ENCODE measurements around the gene MEIS2. TPM values are rescaled to one million over a fixed set of nuclear protein-coding genes. Genes with fewer than 3 reads are reported as not detected.

MEIS2 gene
- total RNA-seq, 1 experiment from 2014 or later, result 23.1 TPM

- no peak for TF ChIP-seq CTCF (IDR thresholded peaks at IDR 0.05; ENCODE audit: unreplicated experiment)
- H3K4me3 Mint-ChIP-seq (ENCODE audit: low read depth, unreplicated experiment), result no peak overlapping the region
- peaks cover 4% of the 10 kb centered on the region for H3K36me3 Mint-ChIP-seq (ENCODE audit: insufficient read depth, unreplicated experiment)
- no peaks in the 10 kb centered on the region for H3K27me3 Mint-ChIP-seq (ENCODE audit: unreplicated experiment)
- intact Hi-C loops (cut with micrococcal nuclease; ENCODE audit: unreplicated experiment), result loop anchor here (10.0 kb wide), 1 partner anchor 60 kb away; no protein-coding TSS in a partner anchor
- no peak overlapping the region for H3K27ac Mint-ChIP-seq (ENCODE audit: unreplicated experiment)
- no peak for DNase-seq
- CTCF ChIA-PET, result interaction anchor here (0.5 kb wide), 1 partner anchor 18 kb away, joined by 3 read pairs; no protein-coding TSS in a partner anchor
- BruUV-seq (replicated peaks), result no TSS peak
- H3K4me1 Mint-ChIP-seq (ENCODE audit: low read depth, unreplicated experiment), result peaks cover 8% of the 10 kb centered on the region
- H3K9me3 Mint-ChIP-seq (ENCODE audit: low read depth, unreplicated experiment), result no peaks in the 10 kb centered on the region
These were observed 15.7 kb downstream of the MEIS2 start for GRCh38 chr15:37084602-37085001.

- CTCF ChIA-PET, result no interaction called here
- H3K36me3 Mint-ChIP-seq (ENCODE audit: insufficient read depth, unreplicated experiment), result peaks cover 4% of the 10 kb centered on the region
- no peak overlapping the region for H3K27ac Mint-ChIP-seq (ENCODE audit: unreplicated experiment)
- intact Hi-C loops (cut with micrococcal nuclease; ENCODE audit: unreplicated experiment), result loop anchor here (10.0 kb wide), 1 partner anchor 59 kb away; no protein-coding TSS in a partner anchor
- no peak overlapping the region for H3K4me3 Mint-ChIP-seq (ENCODE audit: low read depth, unreplicated experiment)
- no peak for DNase-seq
- TF ChIP-seq CTCF (IDR thresholded peaks at IDR 0.05; ENCODE audit: unreplicated experiment), result no peak
- no peaks in the 10 kb centered on the region for H3K9me3 Mint-ChIP-seq (ENCODE audit: low read depth, unreplicated experiment)
- no TSS peak for BruUV-seq (replicated peaks)
- H3K4me1 Mint-ChIP-seq (ENCODE audit: low read depth, unreplicated experiment), result peaks cover 8% of the 10 kb centered on the region
- no peaks in the 10 kb centered on the region for H3K27me3 Mint-ChIP-seq (ENCODE audit: unreplicated experiment)
These were observed 16.7 kb downstream of the MEIS2 start for GRCh38 chr15:37083610-37084009.

- DNase-seq, result no peak
- Mint-ChIP-seq H3K4me1 (ENCODE audit: low read depth, unreplicated experiment) (peaks cover 4% of the 10 kb centered on the region), H3K4me3 (ENCODE audit: low read depth, unreplicated experiment) (no peak overlapping the region), H3K36me3 (ENCODE audit: insufficient read depth, unreplicated experiment) (peaks cover 2% of the 10 kb centered on the region), H3K27me3 (ENCODE audit: unreplicated experiment) (no peaks in the 10 kb centered on the region), H3K9me3 (ENCODE audit: low read depth, unreplicated experiment) (no peaks in the 10 kb centered on the region), H3K27ac (ENCODE audit: unreplicated experiment) (no peak overlapping the region)
- no TSS peak for BruUV-seq (replicated peaks)
- no peak for TF ChIP-seq CTCF (IDR thresholded peaks at IDR 0.05; ENCODE audit: unreplicated experiment)
- CTCF ChIA-PET, result no interaction called here
- intact Hi-C loops (cut with micrococcal nuclease; ENCODE audit: unreplicated experiment), result loop anchor here (10.0 kb wide), 1 partner anchor 57 kb away; no protein-coding TSS in a partner anchor
These were observed 18.4 kb downstream of the MEIS2 start for GRCh38 chr15:37081983-37082382.

GRCh38 chr15:37080261-37080921 lies 20.0 kb downstream of the MEIS2 start:
- Mint-ChIP-seq H3K4me3 (ENCODE audit: low read depth, unreplicated experiment) (no peak overlapping the region), H3K27me3 (ENCODE audit: unreplicated experiment) (no peaks in the 10 kb centered on the region), H3K9me3 (ENCODE audit: low read depth, unreplicated experiment) (no peaks in the 10 kb centered on the region), H3K4me1 (ENCODE audit: low read depth, unreplicated experiment) (no peaks in the 10 kb centered on the region), H3K27ac (ENCODE audit: unreplicated experiment) (no peak overlapping the region), H3K36me3 (ENCODE audit: insufficient read depth, unreplicated experiment) (peaks cover 3% of the 10 kb centered on the region)
- CTCF ChIA-PET, result no interaction called here
- BruUV-seq (replicated peaks), result no TSS peak
- no peak for DNase-seq
- intact Hi-C loops (cut with micrococcal nuclease; ENCODE audit: unreplicated experiment), result loop anchor here (10.0 kb wide), 1 partner anchor 56 kb away; no protein-coding TSS in a partner anchor
- TF ChIP-seq CTCF (IDR thresholded peaks at IDR 0.05; ENCODE audit: unreplicated experiment), result no peak

Measured in Calu3 (cell line).